Neuron (in vitro differentiated cells): Measurements from ENCODE around the gene AKT1.

ENCODE experiments used
- H2AFZ ChIP-seq: one replicate; pipeline ENCODE4 v1.6.1; 2013; ENCODE audit warnings: low read depth, mild to moderate bottlenecking, inconsistent platforms, low read length, moderate library complexity
- H3K27me3 ChIP-seq: one replicate; pipeline ENCODE4 v1.6.1; 2013; ENCODE audit warnings: low read length; ENCODE audit not compliant: insufficient read depth
- H3K36me3 ChIP-seq: one replicate; pipeline ENCODE4 v1.6.1; 2013; ENCODE audit warnings: low read length; ENCODE audit not compliant: insufficient read depth
- H3K4me1 ChIP-seq: one replicate; pipeline ENCODE4 v1.6.1; 2013; ENCODE audit warnings: low read length; ENCODE audit not compliant: insufficient read depth
- H3K4me3 ChIP-seq: 2 replicates; pipeline ENCODE4 v1.5.1; 2013; ENCODE audit warnings: mild to moderate bottlenecking, low read length, moderate library complexity
- H3K9me3 ChIP-seq: one replicate; pipeline ENCODE4 v1.6.1; 2013; ENCODE audit warnings: low read length

AKT1 gene

GRCh38 chr14:104721505-104722431 is 73.8 kb downstream of the AKT1 start:
- no peak overlapping the region for H3K4me3 ChIP-seq
- H2AFZ ChIP-seq: no peak overlapping the region
- no peaks in the 10 kb centered on the region for H3K27me3 ChIP-seq

More at GRCh38 chr14:104721505-104722431, 73.8 kb downstream of the AKT1 start:
- H3K36me3 ChIP-seq: peaks cover 2% of the 10 kb centered on the region
- peaks cover 26% of the 10 kb centered on the region for H3K4me1 ChIP-seq
- H3K9me3 ChIP-seq: no peaks in the 10 kb centered on the region
